BLaER1 treated with 17β-estradiol and CSF1 and Interleukin-3, amounts not matched to agents 10 nM and 100 nM (cell line): ENCODE results near the gene ALKAL2.

Source experiments
- H3K27ac ChIP-seq, 11 experiments: shearing (Covaris generic); formaldehyde crosslinking; 2 replicates each; pipeline ENCODE4 v1.8.1; 2022
- H3K27me3 ChIP-seq, 11 experiments: shearing (Covaris generic); formaldehyde crosslinking; 2 replicates each; pipeline ENCODE4 v1.8.1; 2022
- H3K36me3 ChIP-seq, 11 experiments: shearing (Covaris generic); formaldehyde crosslinking; 2 replicates each; pipeline ENCODE4 v1.8.1; 2022
- H3K4me1 ChIP-seq, 10 experiments: shearing (Covaris generic); formaldehyde crosslinking; 2 replicates each; pipeline ENCODE4 v1.8.1; 2022
- H3K4me2 ChIP-seq, 11 experiments: shearing (Covaris generic); formaldehyde crosslinking; 2 replicates each; pipeline ENCODE4 v1.8.1; 2022
- H3K4me3 ChIP-seq, 10 experiments: shearing (Covaris generic); formaldehyde crosslinking; 2 replicates each; pipeline ENCODE4 v1.8.1; 2022
- H3K9ac ChIP-seq, 11 experiments: shearing (Covaris generic); formaldehyde crosslinking; 2 replicates each; pipeline ENCODE4 v1.8.1; 2022
- H3K9me3 ChIP-seq, 11 experiments: shearing (Covaris generic); formaldehyde crosslinking; replicated peaks in 1 of 11; 2 replicates each; pipeline ENCODE4 v1.8.1; 2022
- H4K20me1 ChIP-seq, 11 experiments: shearing (Covaris generic); formaldehyde crosslinking; 2 replicates each; pipeline ENCODE4 v1.8.1; 2022
- Cebpa-rat ChIP-seq, 11 experiments: shearing (Covaris generic); IDR thresholded peaks; 2 replicates each; pipeline ENCODE4 v1.8.1; 2022

The ALKAL2 gene

DNA sequence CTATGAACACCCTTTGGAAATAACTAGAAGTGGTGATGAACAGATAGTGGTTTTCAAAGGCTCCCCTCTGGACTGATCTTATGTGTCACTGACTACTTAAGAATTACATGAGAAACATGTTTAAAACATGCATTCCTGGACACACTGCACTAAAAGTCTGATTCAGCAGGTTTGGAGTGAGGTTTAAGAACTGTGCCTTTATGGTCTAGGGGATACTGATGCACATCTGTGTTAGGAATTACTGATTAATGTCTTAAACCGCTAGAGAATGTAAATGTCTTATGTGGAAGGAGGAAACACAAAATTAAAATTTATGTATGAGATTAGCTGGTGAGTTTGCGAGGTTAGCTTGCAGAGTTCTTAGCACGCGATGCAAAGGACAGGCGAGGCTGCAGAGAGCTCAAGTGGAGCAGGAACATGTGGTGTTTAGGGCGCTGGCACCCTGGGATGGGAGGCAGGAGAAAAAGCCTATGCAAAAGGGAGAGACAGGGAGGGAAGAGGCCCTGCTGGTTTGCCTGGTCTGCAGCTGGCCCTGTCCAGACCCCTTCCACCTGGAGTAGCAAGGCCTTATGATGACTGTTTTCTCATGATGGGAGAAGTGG, 35.8 kb downstream of the ALKAL2 start:
- H3K4me2 ChIP-seq, result no peak overlapping the region
- no peak for TF ChIP-seq Cebpa-rat (IDR thresholded peaks at IDR 0.05)
- H3K27ac ChIP-seq, result no peak overlapping the region
- H3K4me1 ChIP-seq, result no peaks in the 10 kb centered on the region
- no peaks in the 10 kb centered on the region for H4K20me1 ChIP-seq
- H3K9me3 ChIP-seq, result 0 out of 22 replicates have a peak, but pooled peaks cover 0 to 1% (median 0%) of the 10 kb centered on the region in 11 experiments
- H3K4me3 ChIP-seq, result no peak overlapping the region
- no peaks in the 10 kb centered on the region for H3K27me3 ChIP-seq
- no peak overlapping the region for H3K9ac ChIP-seq
- peaks cover 12 to 56% (median 40%) of the 10 kb centered on the region in 11 experiments; a peak in 20 of 22 replicates for H3K36me3 ChIP-seq

DNA sequence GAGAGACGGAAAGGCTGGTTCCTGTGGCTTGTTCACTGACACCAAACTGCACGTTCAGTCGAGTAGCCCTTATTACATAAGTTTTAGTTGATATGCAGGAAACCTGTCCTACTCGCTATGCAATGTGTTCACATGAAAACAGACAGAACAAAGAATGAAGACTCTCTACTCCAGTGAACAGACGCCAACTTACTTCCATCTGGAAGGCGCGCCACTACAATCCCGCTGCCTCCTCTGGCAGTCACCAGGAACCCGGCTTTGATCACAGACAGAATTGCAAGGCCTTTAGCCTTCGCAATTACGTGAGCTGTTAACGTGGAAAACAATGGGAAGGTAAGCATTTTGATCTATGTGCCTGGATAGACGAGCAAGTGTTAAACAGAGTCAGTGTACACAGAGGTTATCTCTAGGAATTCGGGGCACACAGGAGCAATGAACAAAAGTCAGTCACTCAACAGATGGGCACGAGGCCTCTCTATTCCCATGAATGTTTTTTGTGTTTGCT, 38.3 kb downstream of the ALKAL2 start:
- no peak overlapping the region for H3K9ac ChIP-seq
- H3K27ac ChIP-seq, result no peak overlapping the region
- peaks cover 0 to 4% (median 0%) of the 10 kb centered on the region in 11 experiments; a peak in 1 of 22 replicates for H3K9me3 ChIP-seq
- H3K4me1 ChIP-seq, result no peaks in the 10 kb centered on the region
- TF ChIP-seq Cebpa-rat (IDR thresholded peaks at IDR 0.05), result no peak
- peaks cover 25 to 79% (median 58%) of the 10 kb centered on the region in 11 experiments for H3K36me3 ChIP-seq
- no peak overlapping the region for H3K4me3 ChIP-seq
- H3K4me2 ChIP-seq, result no peak overlapping the region
- H3K27me3 ChIP-seq, result no peaks in the 10 kb centered on the region
- H4K20me1 ChIP-seq, result no peaks in the 10 kb centered on the region

DNA sequence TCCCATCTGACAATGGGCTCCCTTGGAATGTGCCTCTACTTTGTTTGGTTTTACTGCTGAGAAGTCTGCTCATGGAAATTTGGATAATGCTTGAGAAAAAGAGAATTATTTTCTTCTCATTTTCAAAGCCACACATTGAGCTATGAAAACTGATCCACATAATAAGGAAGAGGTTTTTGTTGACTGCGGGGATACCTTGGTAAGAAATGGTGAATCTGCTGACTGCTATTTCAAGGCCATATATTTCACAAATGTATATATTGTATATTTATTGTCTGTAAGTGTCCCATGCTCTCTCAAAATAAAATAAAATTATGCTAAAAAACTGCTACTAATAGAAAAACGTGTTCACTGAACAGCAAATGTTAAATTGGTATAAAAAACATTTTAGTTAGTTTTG, 39.2 kb downstream of the ALKAL2 start:
- TF ChIP-seq Cebpa-rat (IDR thresholded peaks at IDR 0.05), result no peak
- H3K9me3 ChIP-seq, result peaks cover under 1 to 10% (median 5%) of the 10 kb centered on the region in 11 experiments; a peak in 18 of 22 replicates
- no peak overlapping the region for H3K4me3 ChIP-seq
- no peaks in the 10 kb centered on the region for H3K27me3 ChIP-seq
- H3K36me3 ChIP-seq, result peaks cover 30 to 87% (median 65%) of the 10 kb centered on the region in 11 experiments
- H4K20me1 ChIP-seq, result no peaks in the 10 kb centered on the region
- no peak overlapping the region for H3K27ac ChIP-seq
- H3K4me2 ChIP-seq, result no peak overlapping the region
- no peaks in the 10 kb centered on the region for H3K4me1 ChIP-seq
- no peak overlapping the region for H3K9ac ChIP-seq

DNA sequence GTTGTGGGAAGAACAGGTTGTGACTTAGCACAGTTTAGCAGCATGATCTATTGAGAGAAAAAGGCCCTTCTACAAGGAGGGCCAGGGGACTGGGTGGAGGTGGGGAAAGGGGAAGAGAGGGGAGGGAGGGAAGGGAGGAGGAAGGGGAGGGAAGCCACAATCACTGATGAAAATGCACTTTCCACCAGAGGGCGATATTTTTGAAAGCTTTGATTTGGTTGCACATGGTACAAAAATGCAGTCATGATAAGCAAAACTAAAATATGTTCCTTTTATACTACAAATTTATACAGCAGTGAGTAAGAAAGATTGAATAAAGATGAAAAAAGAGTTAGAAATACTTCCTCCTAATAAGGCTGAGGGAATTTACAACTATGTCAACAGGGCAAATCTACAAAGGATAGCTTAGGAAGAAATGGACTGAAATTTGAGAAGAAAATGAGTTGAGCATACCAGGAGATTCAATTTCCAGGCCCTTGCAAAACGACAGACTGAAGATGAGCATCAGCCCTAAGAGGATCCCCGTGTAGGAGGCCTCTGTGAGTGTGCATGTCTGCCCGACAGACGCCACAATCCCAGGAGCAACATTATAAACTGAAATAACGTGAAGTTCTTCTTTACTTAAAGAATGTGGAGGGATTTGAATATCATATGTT, 41.3 kb downstream of the ALKAL2 start:
- H3K9me3 ChIP-seq, result peaks cover 14 to 29% (median 20%) of the 10 kb centered on the region in 11 experiments
- H3K4me2 ChIP-seq, result no peak overlapping the region
- TF ChIP-seq Cebpa-rat (IDR thresholded peaks at IDR 0.05), result no peak
- peaks cover 39 to 91% (median 75%) of the 10 kb centered on the region in 11 experiments for H3K36me3 ChIP-seq
- H3K4me1 ChIP-seq, result no peaks in the 10 kb centered on the region
- no peak overlapping the region for H3K4me3 ChIP-seq
- H4K20me1 ChIP-seq, result no peaks in the 10 kb centered on the region
- no peak overlapping the region for H3K9ac ChIP-seq
- H3K27ac ChIP-seq, result no peak overlapping the region
- no peaks in the 10 kb centered on the region for H3K27me3 ChIP-seq

DNA sequence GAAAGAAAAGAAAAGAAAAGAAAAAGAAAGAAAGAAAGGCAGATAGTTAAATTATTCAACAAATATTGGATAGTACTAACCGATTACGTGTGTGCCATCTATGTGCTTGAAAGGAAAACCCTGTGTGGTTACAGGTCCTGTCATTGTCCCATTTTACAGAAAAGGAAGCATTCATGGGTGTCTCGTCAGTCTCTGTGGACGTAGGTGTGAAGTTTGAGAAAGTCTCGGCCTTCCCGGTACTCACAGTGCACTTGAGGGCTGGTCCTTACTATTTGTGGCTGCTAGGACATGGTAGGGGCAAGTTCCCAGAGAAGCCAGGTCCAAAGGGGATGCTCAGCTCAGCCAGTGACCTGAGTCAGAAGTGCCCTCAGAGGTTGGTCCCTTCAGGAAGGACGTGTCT, 43.3 kb downstream of the ALKAL2 start:
- 0 out of 20 replicates have a peak, but pooled peaks cover 0 to under 1% (median 0%) of the 10 kb centered on the region in 10 experiments for H3K4me1 ChIP-seq
- H3K9me3 ChIP-seq, result peaks cover 14 to 35% (median 20%) of the 10 kb centered on the region in 11 experiments
- H3K4me3 ChIP-seq, result no peak overlapping the region
- no peak overlapping the region for H3K4me2 ChIP-seq
- no peaks in the 10 kb centered on the region for H3K27me3 ChIP-seq
- no peak overlapping the region for H3K9ac ChIP-seq
- H3K27ac ChIP-seq, result no peak overlapping the region
- no peaks in the 10 kb centered on the region for H4K20me1 ChIP-seq
- TF ChIP-seq Cebpa-rat (IDR thresholded peaks at IDR 0.05), result no peak
- peaks cover 50 to 96% (median 84%) of the 10 kb centered on the region in 11 experiments for H3K36me3 ChIP-seq

DNA sequence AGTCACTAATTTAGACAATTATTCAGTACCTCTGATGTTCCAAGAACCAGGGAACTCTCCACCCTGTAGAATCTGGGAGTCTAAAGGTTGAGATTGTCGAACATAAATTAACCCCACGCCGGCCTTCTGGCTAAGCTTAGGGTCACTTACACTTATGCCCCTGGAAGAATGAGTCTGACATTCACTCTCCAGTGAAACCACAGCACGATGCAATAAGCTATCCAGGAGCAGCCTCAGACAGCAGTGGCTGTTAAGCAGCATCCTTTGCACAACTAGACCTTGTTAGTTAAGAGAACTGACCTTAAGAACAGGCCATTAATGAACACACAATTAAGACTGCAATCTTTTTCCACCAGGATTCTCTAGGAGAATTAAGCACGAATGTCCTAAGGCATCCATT, 49.0 kb downstream of the ALKAL2 start:
- no peak for TF ChIP-seq Cebpa-rat (IDR thresholded peaks at IDR 0.05)

DNA sequence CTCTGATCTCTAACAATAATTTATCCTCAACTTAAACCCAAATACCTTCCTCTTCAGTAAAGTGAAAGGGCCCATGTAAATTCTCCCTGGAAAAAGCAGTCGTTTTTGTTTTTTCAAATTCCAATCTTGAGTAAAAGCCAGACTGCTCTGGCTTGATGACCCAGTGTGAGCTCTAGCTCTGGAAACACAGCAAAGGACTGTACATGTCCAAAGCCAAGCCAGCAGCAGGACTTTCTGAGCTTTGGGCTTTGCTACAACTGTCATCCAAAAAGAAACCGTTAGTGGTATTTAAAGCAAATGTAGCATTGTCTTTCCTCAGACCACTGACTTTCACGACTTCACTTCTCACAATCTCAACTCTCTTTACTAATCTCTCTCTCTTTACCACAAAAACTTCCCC, 49.5 kb downstream of the ALKAL2 start:
- H3K9me3 ChIP-seq, result peaks cover 10 to 23% (median 12%) of the 10 kb centered on the region in 11 experiments
- H3K36me3 ChIP-seq, result peaks cover 20 to 83% (median 60%) of the 10 kb centered on the region in 11 experiments
- H3K4me1 ChIP-seq, result peaks cover 0 to 22% (median 16%) of the 10 kb centered on the region in 10 experiments; a peak in 12 of 20 replicates
- no peaks in the 10 kb centered on the region for H3K27me3 ChIP-seq
- no peak overlapping the region; a peak in 1 of 22 replicates for H3K9ac ChIP-seq
- H4K20me1 ChIP-seq, result no peaks in the 10 kb centered on the region
- H3K4me2 ChIP-seq, result peak overlapping the region in 8 of 11 experiments; percentile 3 to 51 (median 25); a peak in 12 of 22 replicates
- TF ChIP-seq Cebpa-rat (IDR thresholded peaks at IDR 0.05), result no peak
- H3K4me3 ChIP-seq, result no peak overlapping the region
- H3K27ac ChIP-seq, result peak overlapping the region in 1 of 11 experiments; percentile 0; a peak in 1 of 22 replicates

More for the DNA sequence above, 49.0 kb downstream of the ALKAL2 start:
- Histone ChIP-seq H3K4me1 (peaks cover 0 to 22% (median 16%) of the 10 kb centered on the region in 10 experiments; a peak in 12 of 20 replicates), H3K4me3 (no peak overlapping the region), H4K20me1 (no peaks in the 10 kb centered on the region), H3K36me3 (peaks cover 24 to 83% (median 60%) of the 10 kb centered on the region in 11 experiments), H3K27ac (0 out of 22 replicates have a peak overlapping the region, but pooled peaks of 1 of the 11 experiments have one; percentile 0), H3K27me3 (no peaks in the 10 kb centered on the region), H3K9me3 (peaks cover 14 to 28% (median 16%) of the 10 kb centered on the region in 11 experiments), H3K4me2 (peak overlapping the region in 6 of 11 experiments; percentile 3 to 51 (median 25); a peak in 7 of 22 replicates), H3K9ac (no peak overlapping the region; a peak in 1 of 22 replicates)

DNA sequence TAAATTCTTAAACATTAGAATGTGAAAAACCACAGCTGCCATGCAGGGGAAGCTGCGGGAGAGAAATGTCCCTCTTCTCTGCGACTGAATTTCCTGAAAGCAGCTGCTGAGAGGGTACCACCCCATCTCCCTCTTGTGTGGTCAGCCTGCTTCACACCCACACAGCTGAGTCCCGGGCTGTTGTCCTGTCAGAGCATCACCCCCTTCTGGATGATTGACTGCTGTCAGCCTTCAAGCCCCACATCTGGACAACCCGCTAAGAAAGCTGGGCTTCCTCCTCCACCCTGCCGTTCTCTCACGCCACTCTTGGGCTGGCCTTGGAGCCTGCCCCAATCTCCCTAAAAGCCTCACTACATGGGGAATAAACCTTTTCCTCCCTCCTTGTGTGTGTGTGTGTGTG, 50.0 kb downstream of the ALKAL2 start:
- H3K4me2 ChIP-seq, result peak overlapping the region in 8 of 11 experiments; percentile 10 to 51 (median 30); a peak in 12 of 22 replicates
- no peak for TF ChIP-seq Cebpa-rat (IDR thresholded peaks at IDR 0.05)

More for the DNA sequence above, 50.0 kb downstream of the ALKAL2 start:
- Histone ChIP-seq H4K20me1 (no peaks in the 10 kb centered on the region), H3K36me3 (peaks cover 19 to 83% (median 60%) of the 10 kb centered on the region in 11 experiments), H3K27ac (peak overlapping the region in 1 of 11 experiments; percentile 0; a peak in 1 of 22 replicates), H3K27me3 (no peaks in the 10 kb centered on the region), H3K9me3 (peaks cover 5 to 18% (median 6%) of the 10 kb centered on the region in 11 experiments; a peak in 21 of 22 replicates), H3K9ac (no peak overlapping the region), H3K4me3 (no peak overlapping the region), H3K4me1 (peaks cover 0 to 22% (median 16%) of the 10 kb centered on the region in 10 experiments; a peak in 12 of 20 replicates)
